Motor neuron (in vitro differentiated cells): ENCODE results near the gene CD2BP2. TPM values are rescaled to one million over a fixed set of nuclear protein-coding genes. Genes with fewer than 3 reads are reported as not detected.
"Not testable (repeated sequence)": the region's sequence is repeated elsewhere in the genome, so short reads cannot be mapped to it uniquely, and the experiment has no call there.

Experiments used
- ATAC-seq, 8 experiments: fragments of 200-7000 bp; cut with Tn5 transposase; replicated peaks in 6 of 8; 2 replicates each; pipeline ENCODE4 v1.8.0; 2021; ENCODE audit warnings: mild to moderate bottlenecking in 8 of 8, moderate library complexity in 8 of 8
- H3K27ac ChIP-seq, 2 donors: fragments of 250-450 bp; sonication (Bioruptor Pico); 2 replicates each; pipeline ENCODE4 v1.9.0; 2021; ENCODE audit warnings: antibody characterized with exemption in 2 of 2, mild to moderate bottlenecking in 2 of 2, moderate library complexity in 1 of 2
- H3K4me1 ChIP-seq, 2 donors: fragments of 250-450 bp; sonication (Bioruptor Pico); replicated peaks in 1 of 2; 2 replicates each; pipeline ENCODE4 v1.6.1; 2021; ENCODE audit warnings: antibody characterized with exemption in 2 of 2, mild to moderate bottlenecking in 2 of 2, moderate library complexity in 1 of 2
- H3K4me3 ChIP-seq, 5 donors: fragments of 250-450 bp; sonication (Bioruptor Pico); 2 replicates each; pipeline ENCODE4 v1.9.0; 2021; ENCODE audit warnings: antibody characterized with exemption in 5 of 5, mild to moderate bottlenecking in 5 of 5, moderate library complexity in 4 of 5
- WGBS, 10 experiments: fragments of 450-650 bp; shearing (Covaris generic); methylation state at CpG; one replicate each; pipeline ENCODE4 v1.0.0; 2022; 5-methylcytosine and 5-hydroxymethylcytosine counted together
- in situ Hi-C, 9 experiments: fragments of 400-800 bp; cut with MboI; loops; one replicate each; pipeline ENCODE4 v1.15.0; 2021; ENCODE audit warnings: low sequenced_read_pairs in 9 of 9, low pct_unique_long_range_greater_than_20kb in 2 of 9; ENCODE audit not compliant: unreplicated experiment in 9 of 9
- total RNA-seq, 8 experiments: library from RNA; unstranded; fragments of 300-600 nt; gene quantifications; 2 replicates each; pipeline versions ENCODE4 v1.2.3 to v1.2.4, GENCODE V29; 2022

CD2BP2 gene
- 10 to 100 TPM; 36.3 to 60.7 (median 44.6) TPM for total RNA-seq

GRCh38 chr16:30355144-30355953 lies at the start of gene CD2BP2:
TSS of gene CD2BP2 (minus strand) at chr16:30355308. CDS start at chr16:30354681, 627 bp downstream.
- H3K4me1 ChIP-seq: peaks cover 10 to 14% of the 10 kb centered on the region in 2 donors
- peak; percentile 86 to 96 (median 92) for ATAC-seq
- in situ Hi-C loops: no loop called here

GRCh38 chr16:30401768-30402425 lies 46.8 kb upstream of the CD2BP2 start:
- Histone ChIP-seq H3K27ac (no peak overlapping the region), H3K4me3 (no peak overlapping the region), H3K4me1 (peaks cover 6 to 13% of the 10 kb centered on the region in 2 donors)
- WGBS, 10 experiments: 60 to 92% (median 73%) methylated on average over 1 to 6 of the region's 8 CpGs; no CpG with 5 or more reads in 3 of the 10 experiments
- no peak for ATAC-seq
- in situ Hi-C loops: loop anchor here in 3 of 9 experiments (25.0 kb wide), 2 partner anchors 290 to 315 kb away; partner anchors contain the start of genes PPP4C (in 2 of the 3), TBX6 (in 2 of the 3), YPEL3 (in 2 of the 3) and GDPD3 (in 1 of the 3)

More at GRCh38 chr16:30355144-30355953, at the start of gene CD2BP2:
- Histone ChIP-seq H3K27ac (peak within 1 kb of the TSS; percentile 92 to 94), H3K4me3 (peak within 1 kb of the TSS; percentile 79 to 99 (median 88))
- WGBS, 10 experiments: 0 to 2% (median 0%) methylated on average over 1 to 21 of the region's 45 CpGs; no CpG with 5 or more reads in 3 of the 10 experiments

GRCh38 chr16:30399435-30400186 lies 44.5 kb upstream of the CD2BP2 start:
- WGBS, 10 experiments: 9 to 65% (median 30%) methylated on average over 2 to 7 of the region's 12 CpGs; no CpG with 5 or more reads in 5 of the 10 experiments
- Histone ChIP-seq H3K27ac (peak overlapping the region; percentile 83 to 95), H3K4me1 (peaks cover 6 to 19% of the 10 kb centered on the region in 2 donors), H3K4me3 (peak overlapping the region; percentile 32 to 49 (median 48))
- no peak for ATAC-seq
- in situ Hi-C loops: loop anchor here in 3 of 9 experiments (25.0 kb wide), 2 partner anchors 287 to 312 kb away; partner anchors contain the start of genes PPP4C (in 2 of the 3), TBX6 (in 2 of the 3), YPEL3 (in 2 of the 3) and GDPD3 (in 1 of the 3)

DNA sequence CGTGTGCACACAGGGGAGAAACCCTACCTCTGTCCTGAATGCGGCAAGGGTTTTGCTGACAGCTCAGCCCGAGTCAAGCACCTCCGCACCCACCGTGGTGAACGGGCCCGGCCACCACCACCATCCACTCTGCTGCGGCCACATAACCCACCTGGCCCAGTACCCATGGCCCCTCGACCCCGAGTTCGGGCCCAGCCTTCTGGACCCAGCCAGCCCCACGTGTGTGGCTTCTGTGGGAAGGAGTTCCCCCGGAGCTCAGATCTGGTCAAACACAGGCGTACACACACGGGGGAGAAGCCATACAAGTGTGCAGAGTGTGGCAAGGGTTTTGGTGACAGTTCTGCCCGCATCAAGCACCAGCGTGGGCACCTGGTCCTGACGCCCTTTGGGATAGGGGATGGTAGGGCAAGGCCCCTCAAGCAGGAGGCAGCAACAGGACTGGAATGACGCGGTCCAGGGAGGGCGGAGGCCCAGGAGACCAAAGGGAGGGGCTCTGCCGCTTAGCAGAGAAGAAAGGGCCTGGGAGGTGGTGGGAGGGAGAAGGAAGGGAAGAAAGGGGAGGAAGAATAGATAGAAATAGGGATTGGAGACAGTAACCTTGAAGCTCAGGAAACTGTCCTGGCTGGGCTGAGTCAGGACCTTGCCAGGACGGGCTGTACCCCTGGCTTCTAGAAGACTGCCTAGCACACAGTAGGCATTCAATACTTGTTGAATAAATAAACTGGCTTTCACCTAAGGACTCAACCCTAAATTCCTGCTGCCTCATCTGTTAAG lies 43.7 kb upstream of the CD2BP2 start:
- ATAC-seq: no peak
- WGBS, 10 experiments: 30 to 88% (median 65%) methylated on average over 1 to 6 of the region's 23 CpGs; no CpG with 5 or more reads in 5 of the 10 experiments
- no peak overlapping the region for H3K4me3 ChIP-seq
- in situ Hi-C loops: no loop called here
- peaks cover 10 to 23% of the 10 kb centered on the region in 2 donors for H3K4me1 ChIP-seq
- no peak overlapping the region for H3K27ac ChIP-seq

- 91 to 100% (median 98%) methylated on average over 1 to 20 of the region's 42 CpGs; no CpG with 5 or more reads in 7 of the 10 experiments for WGBS, 10 experiments
Measured at GRCh38 chr16:30397776-30398660, 42.9 kb upstream of the CD2BP2 start.

GRCh38 chr16:30397056-30397455 lies 41.9 kb upstream of the CD2BP2 start:
- Histone ChIP-seq H3K27ac (no peak overlapping the region), H3K4me1 (peaks cover 11 to 27% of the 10 kb centered on the region in 2 donors), H3K4me3 (no peak overlapping the region)
- in situ Hi-C loops: no loop called here
- 67 to 100% (median 88%) methylated on average over 1 to 4 of the region's 4 CpGs; no CpG with 5 or more reads in 4 of the 10 experiments for WGBS, 10 experiments
- ATAC-seq: no peak

More at GRCh38 chr16:30397776-30398660, 42.9 kb upstream of the CD2BP2 start:
- H3K4me1 ChIP-seq: peaks cover 11 to 27% of the 10 kb centered on the region in 2 donors
- no peak overlapping the region for H3K4me3 ChIP-seq
- no peak overlapping the region for H3K27ac ChIP-seq
- in situ Hi-C loops: no loop called here
- no peak for ATAC-seq

- H3K27ac ChIP-seq, in situ Hi-C loops, ATAC-seq: not testable (repeated sequence)
- Histone ChIP-seq H3K4me1 (peaks cover 11 to 27% of the 10 kb centered on the region in 2 donors), H3K4me3 (peak overlapping the region in 4 of 5 donors; percentile 93 to 98 (median 96))
- WGBS, 10 experiments: 71 to 96% (median 86%) methylated on average over 2 to 4 of the region's 4 CpGs; no CpG with 5 or more reads in 3 of the 10 experiments
Measured at GRCh38 chr16:30396627-30397026, 41.5 kb upstream of the CD2BP2 start.

DNA sequence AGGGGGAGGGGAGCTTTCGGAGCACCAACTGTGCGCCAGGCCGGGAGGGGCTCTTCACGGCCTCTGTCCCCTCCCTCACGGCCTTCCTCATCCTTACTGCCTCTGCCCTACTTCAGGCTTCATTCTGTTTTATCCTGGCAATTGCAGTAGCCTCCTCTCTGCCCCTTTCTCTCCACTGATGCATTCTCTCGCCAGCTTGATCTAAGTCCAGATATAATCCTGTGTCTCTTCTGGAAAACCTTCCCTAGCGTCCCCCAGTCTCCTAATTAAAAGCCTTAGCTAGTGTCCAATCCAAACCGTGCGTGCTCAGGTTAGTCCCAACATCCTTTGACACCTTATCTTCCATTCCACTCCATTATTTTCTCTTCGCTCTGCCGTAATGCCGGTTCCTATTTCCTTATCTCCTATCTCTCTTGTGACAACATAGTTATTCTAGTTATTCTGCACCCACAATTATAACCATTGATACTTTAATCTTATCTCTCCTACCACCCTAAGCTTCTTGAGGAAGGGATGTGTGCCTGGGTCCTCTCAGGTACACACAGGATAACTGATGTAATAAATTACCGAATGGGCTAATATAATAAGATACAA lies 41.0 kb upstream of the CD2BP2 start:
- peak overlapping the region; percentile 93 to 98 (median 95) for H3K4me3 ChIP-seq
- 12 to 42% (median 31%) methylated on average over 3 to 11 of the region's 13 CpGs for WGBS, 10 experiments
- peaks cover 11 to 27% of the 10 kb centered on the region in 2 donors for H3K4me1 ChIP-seq
- in situ Hi-C loops: no loop called here
- no peak for ATAC-seq
- peak overlapping the region; percentile 93 to 99 for H3K27ac ChIP-seq

DNA sequence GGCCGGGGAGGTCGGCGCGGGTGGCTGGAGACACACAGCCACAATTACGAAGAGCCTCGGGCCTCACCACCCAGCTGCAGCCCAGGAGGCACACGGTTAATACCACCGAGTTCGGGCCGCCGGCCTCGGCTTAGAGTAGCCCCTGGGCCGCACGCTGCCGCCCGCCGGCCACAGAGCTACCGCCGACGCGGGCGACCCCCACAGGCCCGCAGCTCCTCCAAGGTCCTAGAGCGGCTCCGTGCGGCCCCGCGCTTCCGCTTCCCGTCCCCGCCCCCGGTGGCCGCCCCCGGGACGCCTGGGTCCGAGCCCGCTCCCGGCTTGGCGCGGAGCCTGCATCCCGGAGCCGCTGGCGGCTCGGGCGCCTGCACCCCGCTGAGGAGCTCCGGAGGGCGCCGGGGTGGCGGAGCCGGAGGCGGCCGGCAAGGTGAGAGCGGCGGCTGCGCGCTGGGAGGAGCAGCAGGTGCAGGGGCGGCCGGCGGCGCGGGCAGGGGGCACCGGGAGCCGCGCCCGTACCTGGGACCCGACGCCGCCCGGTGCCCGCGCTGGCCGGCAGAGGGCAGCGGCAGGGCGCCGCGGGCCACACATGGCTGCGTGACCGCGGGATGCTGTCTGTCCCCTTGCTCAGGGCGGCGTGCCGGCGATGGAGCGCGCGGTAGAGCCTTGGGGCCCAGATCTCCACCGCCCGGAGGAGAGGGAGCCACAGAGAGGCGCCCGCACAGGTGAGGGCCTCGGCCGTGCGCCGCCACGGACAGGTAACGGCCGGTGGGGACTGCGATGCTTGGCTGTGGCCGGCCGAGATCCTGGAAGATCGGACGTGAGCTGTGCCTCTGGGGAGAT lies 40.3 kb upstream of the CD2BP2 start, which contains the start of gene ZNF48:
ZNF48 (plus strand) TSS at position 266 of the 837 bp plus-strand sequence; CDS start at position 641, 375 bp downstream.
- 1 to 3% (median 2%) methylated on average over 6 to 17 of the region's 103 CpGs; no CpG with 5 or more reads in 7 of the 10 experiments for WGBS, 10 experiments
- peak within 1 kb of the TSS; percentile 93 to 99 for H3K27ac ChIP-seq
- in situ Hi-C loops: no loop called here
- H3K4me3 ChIP-seq: peak within 1 kb of the TSS; percentile 93 to 98 (median 95)
- ATAC-seq: peak; percentile 91 to 95 (median 94)
- H3K4me1 ChIP-seq: peaks cover 11 to 23% of the 10 kb centered on the region in 2 donors

- peak overlapping the region; percentile 93 to 99 for H3K27ac ChIP-seq
- peaks cover 10 to 20% of the 10 kb centered on the region in 2 donors for H3K4me1 ChIP-seq
- H3K4me3 ChIP-seq: peak overlapping the region; percentile 93 to 98 (median 95)
- peak in 7 of 8 experiments; percentile 5 to 39 (median 18) for ATAC-seq
- in situ Hi-C loops: no loop called here
- 0 to 33% (median 11%) methylated on average over 1 to 10 of the region's 31 CpGs; no CpG with 5 or more reads in 1 of the 10 experiments for WGBS, 10 experiments
Measured at GRCh38 chr16:30394592-30395154, 39.6 kb upstream of the CD2BP2 start.
